HG03175 (cell line): Measurements from ENCODE around the gene PMEPA1.
"Not testable (repeated sequence)": the region's sequence is repeated elsewhere in the genome, so short reads cannot be mapped to it uniquely, and the experiment has no call there.

ENCODE experiments used
- ATAC-seq: cut with Tn5 transposase; IDR thresholded peaks from one replicate; pipeline ENCODE4 v1.9.1; 2021; ENCODE audit warnings: mild to moderate bottlenecking, moderate library complexity; ENCODE audit not compliant: unreplicated experiment

Gene PMEPA1

DNA sequence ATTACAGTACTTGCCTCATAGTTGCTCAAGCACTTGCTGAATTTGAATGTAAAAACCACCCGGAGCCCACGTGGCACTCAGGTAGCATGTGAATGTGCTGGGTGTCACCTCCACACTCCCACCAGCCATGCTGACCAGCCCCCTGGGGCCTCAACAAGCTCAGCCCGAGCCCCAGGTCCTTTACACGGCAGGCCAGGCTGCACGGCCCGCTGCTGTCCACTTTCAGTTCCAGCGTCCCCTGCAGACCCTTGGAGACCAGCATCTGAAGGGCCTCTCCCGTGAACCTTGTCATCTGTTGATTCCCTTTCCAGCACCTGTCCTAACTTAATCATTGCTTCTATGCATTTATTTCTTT lies 56.3 kb downstream of the PMEPA1 start:
- no peak for ATAC-seq

DNA sequence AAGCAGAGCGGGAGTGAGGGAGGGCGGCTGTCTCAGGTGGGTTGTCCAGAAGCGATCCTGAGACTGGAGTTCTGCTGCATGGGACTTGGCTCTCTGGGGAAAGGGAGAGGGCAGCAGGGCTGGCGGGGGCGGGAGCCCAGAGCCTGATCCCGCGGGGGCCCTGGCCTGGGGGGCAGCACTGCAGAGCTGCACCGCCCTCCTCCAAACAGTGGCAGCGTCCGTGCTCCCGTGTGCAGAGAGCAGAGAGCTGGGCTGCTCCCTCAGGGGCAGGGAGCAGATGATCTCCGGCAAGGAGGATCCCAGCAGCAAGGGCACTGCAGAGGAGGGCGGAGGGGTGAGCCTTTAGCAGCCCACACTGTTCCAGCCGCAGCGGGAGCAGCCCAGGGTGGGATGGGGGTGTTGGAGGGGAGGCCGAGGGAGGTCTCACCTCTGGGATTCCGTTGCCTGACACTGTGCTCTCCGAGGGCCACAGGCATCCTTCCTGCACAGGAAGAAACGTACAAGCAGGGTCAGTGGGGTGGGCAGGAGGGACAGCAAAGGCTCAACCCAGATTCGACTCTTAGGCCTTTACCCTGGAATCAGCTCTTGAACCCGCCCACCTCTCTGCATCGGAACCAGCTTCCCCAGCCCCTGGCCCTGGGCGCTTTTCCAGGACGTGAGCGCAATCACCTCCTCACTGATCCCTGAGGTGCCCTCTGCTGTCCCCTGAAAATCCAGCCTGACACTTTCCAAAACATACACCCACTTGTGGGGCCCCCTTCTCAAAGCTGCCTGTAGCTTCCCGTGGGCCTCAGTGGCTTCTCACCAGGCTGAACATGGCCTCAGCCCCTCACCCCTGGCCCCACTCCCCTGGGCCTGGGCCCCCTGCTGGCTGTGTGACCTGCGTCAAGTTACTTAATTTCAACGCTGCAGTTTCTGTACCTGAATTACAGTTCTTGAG lies 56.9 kb downstream of the PMEPA1 start:
- no peak for ATAC-seq

- no peak for ATAC-seq
Measured at GRCh38 chr20:57651881-57652605, 57.8 kb downstream of the PMEPA1 start.

DNA sequence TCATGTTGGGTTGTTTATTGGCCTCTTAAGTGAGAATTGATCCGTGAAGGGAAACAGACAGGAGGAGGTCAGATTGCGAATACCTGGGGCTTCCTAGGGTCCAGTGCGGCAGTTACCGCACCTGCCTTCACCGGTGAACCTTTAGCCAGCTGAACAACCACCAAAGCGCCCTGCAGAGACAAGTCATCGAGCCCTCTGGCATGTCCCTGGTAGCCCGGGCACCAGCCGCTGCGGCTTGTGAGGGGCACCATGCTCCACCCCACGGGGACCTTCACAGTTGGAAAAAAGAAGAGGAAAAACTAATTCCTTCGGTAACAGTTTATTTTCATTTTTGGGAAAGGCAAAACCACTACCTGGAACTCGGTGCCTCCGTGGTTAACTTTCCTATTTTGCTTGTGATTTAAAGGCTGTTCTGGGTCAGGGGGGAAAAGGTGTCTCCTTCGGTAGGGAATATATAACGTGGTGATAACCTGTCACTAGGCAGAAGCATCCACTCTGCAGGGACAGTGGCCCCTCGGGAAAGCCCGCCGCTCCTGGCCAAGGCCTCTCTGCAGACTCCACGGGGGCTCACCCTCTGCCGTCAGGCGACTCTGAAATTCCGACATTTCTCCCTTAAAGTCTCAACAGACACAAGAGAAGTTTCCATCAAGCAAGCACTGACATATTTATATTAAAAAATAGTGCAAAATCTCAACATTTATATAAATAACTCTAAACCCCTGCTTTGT lies 58.9 kb downstream of the PMEPA1 start:
- no peak for ATAC-seq

- no peak for ATAC-seq
Measured at GRCh38 chr20:57650266-57650665, 59.5 kb downstream of the PMEPA1 start.

- no peak for ATAC-seq
Measured at GRCh38 chr20:57649617-57650015, 60.2 kb downstream of the PMEPA1 start.

GRCh38 chr20:57648878-57649616 lies 60.8 kb downstream of the PMEPA1 start:
- ATAC-seq: no peak

DNA sequence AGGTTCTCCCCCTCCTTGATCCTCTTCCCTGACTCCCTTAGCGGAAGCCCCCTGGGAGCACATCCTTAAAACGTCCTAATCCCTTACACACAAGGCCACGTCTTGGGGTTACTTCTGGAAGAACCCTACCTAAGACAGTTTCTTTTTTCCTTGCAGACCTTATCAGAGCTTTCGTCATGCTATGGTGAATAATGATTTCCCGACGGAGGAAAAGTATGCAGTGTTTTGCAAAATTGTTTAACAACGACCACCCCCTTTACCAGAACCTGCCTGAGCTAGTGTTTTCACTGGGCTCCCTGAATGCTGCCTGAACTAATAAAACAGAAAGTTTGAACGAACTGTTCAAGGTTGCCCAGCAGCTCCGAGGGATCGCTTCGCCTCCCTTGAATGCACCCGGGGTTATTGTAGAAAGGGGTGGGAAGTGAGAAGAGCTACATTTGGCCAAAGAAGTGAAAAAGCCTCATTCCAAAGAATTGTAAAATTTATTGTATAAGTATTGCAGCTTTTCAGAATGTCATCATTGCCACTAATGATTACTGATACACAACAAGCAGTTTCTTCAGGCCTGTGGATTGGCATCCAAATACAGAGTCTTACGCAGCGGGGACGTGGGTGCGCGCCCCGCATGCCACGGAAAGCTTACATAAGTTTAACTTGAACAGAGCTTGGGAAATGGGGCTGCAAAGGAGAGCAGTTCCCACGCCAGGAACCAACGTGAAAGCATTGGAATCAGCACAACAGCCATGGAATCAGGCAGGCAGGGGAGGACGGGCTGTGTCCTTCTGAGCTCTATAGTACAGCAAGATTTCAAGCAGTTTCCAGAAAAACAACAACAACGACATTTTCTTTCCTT lies 61.7 kb downstream of the PMEPA1 start:
- ATAC-seq: no peak

- no peak for ATAC-seq
Measured at GRCh38 chr20:57647006-57647932, 62.5 kb downstream of the PMEPA1 start.

DNA sequence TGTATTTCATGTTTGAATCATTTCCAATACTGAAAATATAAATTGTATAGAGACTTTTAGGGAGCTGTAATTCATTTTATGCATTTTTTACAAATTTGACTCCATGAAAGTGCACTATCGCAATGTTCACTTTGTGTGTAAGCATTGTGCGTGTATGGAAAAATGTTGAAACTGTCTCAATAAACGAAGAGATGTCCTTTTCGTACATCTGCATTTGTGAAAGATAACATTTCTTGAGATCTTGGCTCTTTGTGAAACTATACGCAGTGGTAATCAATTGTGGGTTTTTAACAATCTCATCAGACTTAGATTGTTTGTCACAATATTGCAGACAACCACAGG lies 70.9 kb downstream of the PMEPA1 start:
- no peak for ATAC-seq

DNA sequence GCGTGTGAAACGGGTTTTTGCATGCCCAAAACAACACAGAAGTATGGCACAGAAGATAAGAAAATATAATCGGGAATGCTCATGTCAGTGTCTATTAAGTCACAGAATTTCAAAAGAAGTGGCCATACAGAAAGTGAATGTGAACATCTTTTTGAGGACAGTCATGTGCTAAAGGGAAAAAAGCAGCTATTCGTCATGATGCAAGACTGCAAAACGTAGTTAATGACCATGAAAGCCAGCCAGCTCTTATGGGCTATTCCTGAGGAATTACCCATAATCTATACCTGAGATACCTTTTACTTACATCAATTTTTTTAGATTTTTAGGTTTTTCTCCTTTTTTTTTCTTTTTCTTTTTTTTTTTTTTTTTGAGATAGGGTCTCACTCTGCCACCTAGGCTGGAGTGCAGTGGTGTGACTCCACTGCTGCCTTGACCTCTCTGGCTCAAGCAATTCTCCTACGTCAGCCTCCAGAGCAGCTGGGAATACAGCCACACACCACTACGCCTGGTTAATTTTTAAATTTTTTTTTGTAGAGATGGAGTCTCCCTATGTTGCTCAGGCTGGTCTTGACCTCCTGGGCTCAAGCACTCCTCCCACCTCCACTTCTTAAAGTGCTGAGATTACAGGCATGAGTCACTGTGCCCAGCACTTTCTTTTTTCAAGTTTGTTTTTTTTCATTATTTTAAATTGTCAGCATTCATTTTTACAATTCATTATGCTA lies 71.5 kb downstream of the PMEPA1 start:
- no peak for ATAC-seq

- ATAC-seq: no peak
Measured at GRCh38 chr20:57633945-57634491, 75.8 kb downstream of the PMEPA1 start.

DNA sequence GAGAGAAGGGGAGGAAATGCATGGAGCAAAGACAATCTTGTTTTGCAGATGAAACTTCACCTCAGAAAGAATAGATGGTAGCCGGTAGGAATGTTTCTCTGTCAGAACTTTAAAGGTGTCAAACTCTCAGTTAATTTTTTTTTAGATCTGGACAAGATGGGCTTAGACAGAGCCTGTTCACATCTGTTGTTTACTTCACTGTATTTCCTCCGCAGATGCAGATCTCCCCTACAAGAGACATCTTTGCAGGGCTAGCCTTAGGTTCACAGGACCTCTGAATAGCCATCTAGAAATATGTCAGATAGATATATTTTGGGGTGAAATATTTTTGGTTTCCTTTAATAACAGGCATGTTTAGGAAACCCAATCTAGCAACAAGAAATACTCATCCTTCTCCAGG lies 77.5 kb downstream of the PMEPA1 start:
- ATAC-seq: no peak

DNA sequence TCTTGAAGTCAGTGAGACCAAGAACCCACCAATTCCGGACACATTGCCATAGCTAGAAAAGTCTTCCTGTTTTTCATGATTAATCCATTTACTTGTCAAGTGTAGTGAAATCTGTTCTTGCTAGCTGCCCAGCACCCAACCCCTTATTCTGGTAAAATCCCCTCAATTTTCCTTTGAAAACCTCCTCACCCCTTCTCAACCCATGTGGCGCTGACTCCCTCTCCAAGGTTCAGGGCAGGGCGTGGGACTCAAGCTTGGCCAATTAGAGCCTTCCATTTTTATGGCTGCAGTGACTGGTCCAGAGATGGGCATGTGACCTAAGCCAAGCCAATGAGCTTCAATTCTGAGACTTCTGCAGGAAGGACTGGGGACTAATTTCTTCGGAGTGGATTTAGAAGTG lies 79.8 kb downstream of the PMEPA1 start:
- no peak for ATAC-seq

- not testable (repeated sequence) for ATAC-seq
Measured at GRCh38 chr20:57629491-57629901, 80.3 kb downstream of the PMEPA1 start.

DNA sequence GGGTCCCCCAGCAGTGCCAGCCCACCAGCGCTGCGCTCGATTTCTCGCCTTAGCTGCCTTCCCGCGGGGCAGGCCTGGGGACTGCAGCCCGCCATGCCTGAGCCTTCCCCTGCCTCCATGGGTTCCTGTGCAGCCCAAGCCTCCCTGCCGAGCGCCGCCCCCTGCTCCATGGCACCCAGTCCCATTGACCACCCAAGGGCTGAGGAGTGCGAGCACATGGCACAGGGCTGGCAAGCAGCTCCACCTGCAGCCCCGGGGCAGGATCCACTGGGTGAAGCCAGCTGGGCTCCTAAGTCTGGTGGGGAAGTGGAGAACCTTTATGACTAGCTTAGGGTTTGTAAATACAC lies 80.9 kb downstream of the PMEPA1 start:
- ATAC-seq: not testable (repeated sequence)

- ATAC-seq: peak; percentile 43
Measured at GRCh38 chr20:57628047-57628961, 81.5 kb downstream of the PMEPA1 start.
